ENCODE measurements around the gene CXorf66.

Gene CXorf66, protein sequence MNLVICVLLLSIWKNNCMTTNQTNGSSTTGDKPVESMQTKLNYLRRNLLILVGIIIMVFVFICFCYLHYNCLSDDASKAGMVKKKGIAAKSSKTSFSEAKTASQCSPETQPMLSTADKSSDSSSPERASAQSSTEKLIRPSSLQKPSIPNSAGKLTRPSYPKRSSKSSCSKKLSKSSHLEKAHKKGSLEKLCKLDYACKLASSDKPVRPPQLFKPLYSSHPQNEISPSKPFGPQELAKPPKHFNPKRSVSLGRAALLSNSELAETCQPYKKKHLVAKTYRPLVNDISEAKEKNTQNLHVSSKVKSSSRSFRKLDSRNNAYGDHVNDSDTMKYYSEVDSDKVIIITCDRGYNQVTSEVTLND

DNA sequence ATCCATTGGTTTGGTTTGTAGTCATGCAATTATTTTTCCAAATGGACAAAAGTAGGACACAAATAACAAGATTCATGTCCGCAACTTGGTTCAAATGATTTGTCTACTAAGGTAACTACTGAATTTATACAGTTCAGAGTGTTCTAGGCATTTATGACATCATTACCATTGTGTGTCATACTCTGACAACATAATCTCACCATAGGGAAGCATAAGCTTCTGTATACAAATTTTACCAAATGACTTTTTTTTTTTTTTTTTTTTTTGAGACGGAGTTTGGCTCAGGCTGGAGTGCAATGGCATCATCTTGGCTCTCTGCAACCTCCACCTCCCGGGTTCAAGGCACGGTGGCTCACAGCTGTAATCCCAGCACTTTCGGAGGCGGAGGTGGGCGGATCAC, at the start of gene CXorf66:
Gene CXorf66 (minus strand): TSS at position 101 of the 400 bp plus-strand sequence. CDS start 25 bp downstream, at position 76.
- Histone ChIP-seq H2AFZ (ENCODE audit: low read depth) (no peak within 1 kb of the TSS), H3K27ac (no peak within 1 kb of the TSS), H4K20me1 (ENCODE audit: insufficient read depth) (no peaks in the 10 kb centered on the region), H3K79me2 (ENCODE audit: insufficient read depth, low read depth) (no peaks in the 10 kb centered on the region), H3K27me3 (ENCODE audit: insufficient read depth, low read depth) (no peaks in the 10 kb centered on the region), H3K4me3 (IDR thresholded peaks at IDR 0.05; ENCODE audit: insufficient read depth, low read depth, low read length) (no peak within 1 kb of the TSS), H3K9ac (no peak within 1 kb of the TSS), H3K4me2 (no peak within 1 kb of the TSS), H3K4me1 (ENCODE audit: low read depth, poor library complexity, severe bottlenecking) (no peaks in the 10 kb centered on the region), H3K36me3 (ENCODE audit: insufficient read depth) (no peaks in the 10 kb centered on the region)
- TF ChIP-seq, protein P1, sequence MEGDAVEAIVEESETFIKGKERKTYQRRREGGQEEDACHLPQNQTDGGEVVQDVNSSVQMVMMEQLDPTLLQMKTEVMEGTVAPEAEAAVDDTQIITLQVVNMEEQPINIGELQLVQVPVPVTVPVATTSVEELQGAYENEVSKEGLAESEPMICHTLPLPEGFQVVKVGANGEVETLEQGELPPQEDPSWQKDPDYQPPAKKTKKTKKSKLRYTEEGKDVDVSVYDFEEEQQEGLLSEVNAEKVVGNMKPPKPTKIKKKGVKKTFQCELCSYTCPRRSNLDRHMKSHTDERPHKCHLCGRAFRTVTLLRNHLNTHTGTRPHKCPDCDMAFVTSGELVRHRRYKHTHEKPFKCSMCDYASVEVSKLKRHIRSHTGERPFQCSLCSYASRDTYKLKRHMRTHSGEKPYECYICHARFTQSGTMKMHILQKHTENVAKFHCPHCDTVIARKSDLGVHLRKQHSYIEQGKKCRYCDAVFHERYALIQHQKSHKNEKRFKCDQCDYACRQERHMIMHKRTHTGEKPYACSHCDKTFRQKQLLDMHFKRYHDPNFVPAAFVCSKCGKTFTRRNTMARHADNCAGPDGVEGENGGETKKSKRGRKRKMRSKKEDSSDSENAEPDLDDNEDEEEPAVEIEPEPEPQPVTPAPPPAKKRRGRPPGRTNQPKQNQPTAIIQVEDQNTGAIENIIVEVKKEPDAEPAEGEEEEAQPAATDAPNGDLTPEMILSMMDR (conservative IDR thresholded peaks at IDR 0.05; ENCODE audit: low read depth, low read length): no peak

DNA sequence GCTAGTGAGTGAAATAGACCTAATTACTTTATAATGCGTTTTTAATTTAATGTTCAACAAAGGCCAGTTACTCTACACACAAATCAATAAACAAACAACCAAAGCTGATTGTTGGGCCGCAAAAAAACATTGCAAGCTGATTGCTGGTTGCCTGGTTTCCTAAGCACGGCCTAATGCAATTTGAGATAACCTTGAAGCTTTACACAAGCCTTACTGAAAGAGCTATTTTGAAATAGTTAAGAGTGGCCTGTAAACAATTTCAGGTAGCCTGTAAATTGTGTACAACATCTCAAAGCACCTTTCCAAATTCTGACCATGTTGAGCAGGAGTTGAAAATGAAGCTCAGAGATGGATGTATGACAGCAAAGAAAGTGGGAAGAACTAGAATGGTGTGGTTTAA, 17.5 kb upstream of the CXorf66 start:
- Histone ChIP-seq H3K27ac (no peak overlapping the region), H3K27me3 (ENCODE audit: insufficient read depth, low read depth) (no peaks in the 10 kb centered on the region), H3K4me1 (ENCODE audit: low read depth, poor library complexity, severe bottlenecking) (no peaks in the 10 kb centered on the region), H4K20me1 (ENCODE audit: insufficient read depth) (no peaks in the 10 kb centered on the region), H3K36me3 (ENCODE audit: insufficient read depth) (no peaks in the 10 kb centered on the region), H3K9ac (no peak overlapping the region), H2AFZ (ENCODE audit: low read depth) (no peak overlapping the region), H3K4me3 (IDR thresholded peaks at IDR 0.05; ENCODE audit: insufficient read depth, low read depth, low read length) (no peak overlapping the region), H3K4me2 (no peak overlapping the region), H3K79me2 (ENCODE audit: insufficient read depth, low read depth) (no peaks in the 10 kb centered on the region)
- TF ChIP-seq, protein P1 (conservative IDR thresholded peaks at IDR 0.05; ENCODE audit: low read depth, low read length): no peak

DNA sequence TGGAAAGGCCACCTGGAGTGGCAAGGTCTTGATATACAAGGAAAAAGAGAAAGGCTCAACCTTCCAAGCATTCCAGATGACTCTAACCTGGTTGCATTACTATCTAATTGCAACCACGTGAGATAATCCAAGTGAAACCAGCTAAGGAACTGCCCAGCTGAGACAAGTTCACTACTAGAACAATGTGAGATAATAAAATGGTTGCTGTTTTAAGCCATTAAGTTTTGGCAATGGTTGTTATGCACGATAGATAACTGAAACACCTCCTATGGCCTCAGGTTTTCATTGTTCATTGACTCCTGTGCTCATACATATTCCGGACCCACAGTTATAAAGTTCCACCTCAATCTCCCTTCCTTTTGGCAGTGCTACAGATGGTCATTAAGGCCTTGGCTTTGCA, 9.2 kb upstream of the CXorf66 start:
- H3K9ac ChIP-seq: no peak overlapping the region
- no peaks in the 10 kb centered on the region for H3K79me2 ChIP-seq (ENCODE audit: insufficient read depth, low read depth)
- H4K20me1 ChIP-seq (ENCODE audit: insufficient read depth): no peaks in the 10 kb centered on the region
- no peaks in the 10 kb centered on the region for H3K36me3 ChIP-seq (ENCODE audit: insufficient read depth)
- H2AFZ ChIP-seq (ENCODE audit: low read depth): no peak overlapping the region
- H3K27ac ChIP-seq: no peak overlapping the region
- no peak overlapping the region for H3K4me2 ChIP-seq
- H3K4me1 ChIP-seq (ENCODE audit: low read depth, poor library complexity, severe bottlenecking): no peaks in the 10 kb centered on the region
- H3K4me3 ChIP-seq (IDR thresholded peaks at IDR 0.05; ENCODE audit: insufficient read depth, low read depth, low read length): no peak overlapping the region
- TF ChIP-seq, protein P1 (conservative IDR thresholded peaks at IDR 0.05; ENCODE audit: low read depth, low read length): no peak
- H3K27me3 ChIP-seq (ENCODE audit: insufficient read depth, low read depth): no peaks in the 10 kb centered on the region

DNA sequence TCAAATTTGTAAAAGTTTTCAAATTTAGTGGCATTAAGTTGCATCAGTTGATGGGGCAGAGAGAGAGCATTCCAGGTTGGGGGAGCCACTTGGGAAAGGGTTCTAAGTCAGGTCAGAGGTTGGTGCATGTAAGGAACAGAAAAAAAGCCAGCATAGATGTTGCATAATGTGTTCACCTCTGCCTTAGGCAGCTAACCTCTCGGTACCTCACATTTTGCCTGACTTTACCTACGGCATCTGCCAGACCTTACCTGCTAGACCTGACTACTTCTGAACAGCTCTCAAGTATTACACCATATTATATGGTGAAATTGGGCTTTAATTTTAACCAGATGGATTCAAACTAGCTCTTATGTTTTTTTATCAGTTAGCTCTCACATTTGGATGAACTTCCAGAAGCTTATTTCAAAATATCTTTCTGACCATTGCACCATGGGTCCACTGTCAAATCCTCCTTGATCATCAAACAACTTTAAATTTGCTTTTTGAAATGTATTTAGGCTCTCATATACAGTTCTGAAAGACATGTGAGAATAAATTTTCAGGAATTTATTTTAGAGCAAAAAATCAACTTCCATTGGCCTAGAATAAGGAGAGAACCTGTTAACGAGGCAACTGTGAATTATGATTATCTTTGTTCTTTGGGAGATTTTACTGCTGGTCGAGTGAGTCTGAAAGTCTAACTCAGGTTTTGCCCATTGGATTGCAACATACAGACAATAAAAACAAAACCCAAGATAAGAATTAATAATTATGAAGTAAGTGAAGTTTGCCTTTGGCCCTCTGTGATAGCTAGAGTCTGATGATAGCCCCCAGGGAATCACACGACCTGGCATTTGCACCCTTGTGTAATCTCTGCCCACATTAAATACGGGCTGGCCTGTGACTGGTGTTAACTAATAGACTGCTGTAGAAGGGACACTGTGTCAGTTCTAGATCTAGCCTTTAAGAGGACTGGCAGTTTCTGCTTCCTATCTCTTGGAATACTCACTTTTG, 7.6 kb upstream of the CXorf66 start:
- H2AFZ ChIP-seq (ENCODE audit: low read depth): no peak overlapping the region
- H4K20me1 ChIP-seq (ENCODE audit: insufficient read depth): no peaks in the 10 kb centered on the region
- H3K79me2 ChIP-seq (ENCODE audit: insufficient read depth, low read depth): no peaks in the 10 kb centered on the region
- H3K27ac ChIP-seq: no peak overlapping the region
- TF ChIP-seq, protein P1 (conservative IDR thresholded peaks at IDR 0.05; ENCODE audit: low read depth, low read length): no peak
- H3K4me1 ChIP-seq (ENCODE audit: low read depth, poor library complexity, severe bottlenecking): no peaks in the 10 kb centered on the region
- H3K4me2 ChIP-seq: no peak overlapping the region
- H3K4me3 ChIP-seq (IDR thresholded peaks at IDR 0.05; ENCODE audit: insufficient read depth, low read depth, low read length): no peak overlapping the region
- no peaks in the 10 kb centered on the region for H3K27me3 ChIP-seq (ENCODE audit: insufficient read depth, low read depth)
- H3K9ac ChIP-seq: no peak overlapping the region
- no peaks in the 10 kb centered on the region for H3K36me3 ChIP-seq (ENCODE audit: insufficient read depth)
